OCI-LY7 (cell line): ENCODE measurements around the gene ALOX15B. TPM values are rescaled to one million over a fixed set of nuclear protein-coding genes. Genes with fewer than 3 reads are reported as not detected.

Source experiments
- BruUV-seq: library from RNA; stranded (reverse); fragments of 400-500 nt; replicated peaks from 2 replicates; lab custom pipeline; 2021; lab: Mats Ljungman, UMichigan
- CTCF ChIA-PET: fragments of 300-600 bp; sonication (Branson Sonifier 250); formaldehyde crosslinking; loops from one replicate; lab custom pipeline; 2022; ENCODE audit warnings: antibody characterized with exemption; ENCODE audit not compliant: unreplicated experiment; lab: Charles Lee
- POLR2A ChIA-PET: fragments of 300-600 bp; sonication (Branson Sonifier 250); formaldehyde crosslinking; loops from one replicate; lab custom pipeline; 2022; ENCODE audit warnings: antibody characterized with exemption; lab: Charles Lee
- DNase-seq: peaks from one replicate; pipeline ENCODE4 v3.0.0-alpha.2; 2015; ENCODE audit warnings: low spot score
- H2AFZ ChIP-seq: fragments of 200-600 bp; sonication (generic), shearing (Covaris generic); 2 replicates; pipeline ENCODE4 v1.6.1; 2014; ENCODE audit warnings: mild to moderate bottlenecking, antibody characterized with exemption, low read length, moderate library complexity
- H3K27ac ChIP-seq: fragments of 200-600 bp; sonication (generic); 2 replicates; pipeline ENCODE4 v1.5.1; 2014; ENCODE audit warnings: mixed run types, low read depth, mild to moderate bottlenecking, moderate library complexity, low read length, inconsistent platforms; ENCODE audit not compliant: poor library complexity, severe bottlenecking
- H3K36me3 ChIP-seq: fragments of 200-600 bp; sonication (generic); 2 replicates; pipeline ENCODE4 v1.6.1; 2014; ENCODE audit warnings: mild to moderate bottlenecking, antibody characterized with exemption, low read length, moderate library complexity, mixed read lengths; ENCODE audit not compliant: insufficient read depth
- H3K4me1 ChIP-seq: fragments of 200-600 bp; sonication (generic); 2 replicates; pipeline ENCODE4 v1.5.1; 2014; ENCODE audit warnings: mild to moderate bottlenecking, low read length; ENCODE audit not compliant: insufficient read depth, poor library complexity, severe bottlenecking
- H3K4me2 ChIP-seq: fragments of 200-600 bp; sonication (generic); 2 replicates; pipeline ENCODE4 v1.6.1; 2014; ENCODE audit warnings: mild to moderate bottlenecking, low read length
- H3K4me3 ChIP-seq: fragments of 200-600 bp; sonication (generic); 2 replicates; pipeline ENCODE4 v1.5.1; 2014; ENCODE audit warnings: mild to moderate bottlenecking, low read depth, low read length; ENCODE audit not compliant: poor library complexity, severe bottlenecking
- H3K79me2 ChIP-seq: fragments of 200-600 bp; sonication (generic); 2 replicates; pipeline ENCODE4 v1.6.1; 2016; ENCODE audit warnings: low read depth, mild to moderate bottlenecking, low read length, moderate library complexity, mixed read lengths; ENCODE audit not compliant: insufficient read depth
- H3K9me2 ChIP-seq: fragments of 200-600 bp; sonication (generic); 2 replicates; pipeline ENCODE4 v1.6.1; 2016; ENCODE audit warnings: mild to moderate bottlenecking, low read length, mixed read lengths; ENCODE audit not compliant: insufficient read depth
- H3K9me3 ChIP-seq: fragments of 200-600 bp; sonication (generic); 2 replicates; pipeline ENCODE4 v1.6.1; 2014; ENCODE audit warnings: mild to moderate bottlenecking, mixed run types, low read length, mixed read lengths
- H4K20me1 ChIP-seq: fragments of 200-600 bp; sonication (generic); 2 replicates; pipeline ENCODE4 v1.6.1; 2014; ENCODE audit warnings: mild to moderate bottlenecking, antibody characterized with exemption, low read length, moderate library complexity, mixed read lengths; ENCODE audit not compliant: insufficient read depth
- EZH2phosphoT487 ChIP-seq: fragments of 200-600 bp; sonication (generic); IDR thresholded peaks from 2 replicates; pipeline ENCODE4 v1.6.1; 2018; ENCODE audit warnings: low read depth, borderline replicate concordance, mild to moderate bottlenecking, mixed run types, antibody characterized with exemption, low read length, moderate library complexity, mixed read lengths
- intact Hi-C: fragments of 100-400 bp; cut with micrococcal nuclease; formaldehyde crosslinking; loops from one replicate; pipeline ENCODE4 v1.10.0; 2022; ENCODE audit not compliant: unreplicated experiment
- total RNA-seq, 2 experiments: library from RNA; depleted of rRNA in 1 of 2; stranded (reverse); fragments of >200 nt in 1 of 2; shearing (Covaris generic) in 1 of 2; gene quantifications; 2 replicates each; pipeline ENCODE4 v1.2.3, GENCODE V29; 2014 to 2022
- TF ChIP-seq, protein P1 (sequence below): fragments of 200-600 bp; sonication (generic); conservative IDR thresholded peaks from 2 replicates; pipeline ENCODE4 v1.5.1; 2014; ENCODE audit warnings: mild to moderate bottlenecking, antibody characterized with exemption, low read length, moderate library complexity, mixed read lengths

The ALOX15B gene
- total RNA-seq, 2 experiments from 2014 or later: not detected

DNA sequence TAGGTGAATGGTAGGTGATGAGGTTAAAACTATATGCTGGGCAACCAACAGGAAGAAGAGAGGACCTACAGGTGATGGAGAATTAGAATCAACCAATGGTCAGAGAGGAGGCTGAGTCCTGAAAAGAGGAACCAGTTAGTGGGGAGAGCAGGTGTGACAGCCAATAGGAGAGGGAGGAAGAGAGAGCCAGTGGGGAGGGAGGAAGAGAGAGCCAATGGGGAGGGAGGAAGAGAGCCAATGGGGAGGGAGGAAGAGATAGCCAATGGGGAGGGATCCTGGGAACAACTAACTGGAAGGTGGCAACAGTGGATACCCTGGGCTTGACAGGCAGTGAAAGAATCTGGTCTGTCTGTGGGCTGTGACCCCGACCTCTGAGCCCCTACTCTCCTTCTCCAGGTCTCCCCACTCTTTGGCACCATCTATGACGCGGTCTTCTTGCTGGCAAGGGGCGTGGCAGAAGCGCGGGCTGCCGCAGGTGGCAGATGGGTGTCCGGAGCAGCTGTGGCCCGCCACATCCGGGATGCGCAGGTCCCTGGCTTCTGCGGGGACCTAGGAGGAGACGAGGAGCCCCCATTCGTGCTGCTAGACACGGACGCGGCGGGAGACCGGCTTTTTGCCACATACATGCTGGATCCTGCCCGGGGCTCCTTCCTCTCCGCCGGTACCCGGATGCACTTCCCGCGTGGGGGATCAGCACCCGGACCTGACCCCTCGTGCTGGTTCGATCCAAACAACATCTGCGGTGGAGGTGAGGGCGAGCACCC lies 32.7 kb upstream of the ALOX15B start:
- TF ChIP-seq, protein P1, sequence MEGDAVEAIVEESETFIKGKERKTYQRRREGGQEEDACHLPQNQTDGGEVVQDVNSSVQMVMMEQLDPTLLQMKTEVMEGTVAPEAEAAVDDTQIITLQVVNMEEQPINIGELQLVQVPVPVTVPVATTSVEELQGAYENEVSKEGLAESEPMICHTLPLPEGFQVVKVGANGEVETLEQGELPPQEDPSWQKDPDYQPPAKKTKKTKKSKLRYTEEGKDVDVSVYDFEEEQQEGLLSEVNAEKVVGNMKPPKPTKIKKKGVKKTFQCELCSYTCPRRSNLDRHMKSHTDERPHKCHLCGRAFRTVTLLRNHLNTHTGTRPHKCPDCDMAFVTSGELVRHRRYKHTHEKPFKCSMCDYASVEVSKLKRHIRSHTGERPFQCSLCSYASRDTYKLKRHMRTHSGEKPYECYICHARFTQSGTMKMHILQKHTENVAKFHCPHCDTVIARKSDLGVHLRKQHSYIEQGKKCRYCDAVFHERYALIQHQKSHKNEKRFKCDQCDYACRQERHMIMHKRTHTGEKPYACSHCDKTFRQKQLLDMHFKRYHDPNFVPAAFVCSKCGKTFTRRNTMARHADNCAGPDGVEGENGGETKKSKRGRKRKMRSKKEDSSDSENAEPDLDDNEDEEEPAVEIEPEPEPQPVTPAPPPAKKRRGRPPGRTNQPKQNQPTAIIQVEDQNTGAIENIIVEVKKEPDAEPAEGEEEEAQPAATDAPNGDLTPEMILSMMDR: no peak
- no peak for TF ChIP-seq EZH2phosphoT487
- no peaks in the 10 kb centered on the region for H4K20me1 ChIP-seq
- H3K27ac ChIP-seq: no peak overlapping the region
- no peak overlapping the region for H3K4me3 ChIP-seq
- ChIA-PET POLR2A (no interaction called here), CTCF (no interaction called here)
- BruUV-seq: no TSS peak
- intact Hi-C loops: no loop called here
- peak overlapping the region; percentile 28; the same call in 1 of the 2 replicates for H2AFZ ChIP-seq
- no peaks in the 10 kb centered on the region for H3K79me2 ChIP-seq
- no peaks in the 10 kb centered on the region for H3K9me2 ChIP-seq
- H3K9me3 ChIP-seq: no peaks in the 10 kb centered on the region
- peak; percentile 45 for DNase-seq
- no peak overlapping the region for H3K4me2 ChIP-seq
- H3K36me3 ChIP-seq: no peaks in the 10 kb centered on the region
- peaks cover 8% of the 10 kb centered on the region for H3K4me1 ChIP-seq

DNA sequence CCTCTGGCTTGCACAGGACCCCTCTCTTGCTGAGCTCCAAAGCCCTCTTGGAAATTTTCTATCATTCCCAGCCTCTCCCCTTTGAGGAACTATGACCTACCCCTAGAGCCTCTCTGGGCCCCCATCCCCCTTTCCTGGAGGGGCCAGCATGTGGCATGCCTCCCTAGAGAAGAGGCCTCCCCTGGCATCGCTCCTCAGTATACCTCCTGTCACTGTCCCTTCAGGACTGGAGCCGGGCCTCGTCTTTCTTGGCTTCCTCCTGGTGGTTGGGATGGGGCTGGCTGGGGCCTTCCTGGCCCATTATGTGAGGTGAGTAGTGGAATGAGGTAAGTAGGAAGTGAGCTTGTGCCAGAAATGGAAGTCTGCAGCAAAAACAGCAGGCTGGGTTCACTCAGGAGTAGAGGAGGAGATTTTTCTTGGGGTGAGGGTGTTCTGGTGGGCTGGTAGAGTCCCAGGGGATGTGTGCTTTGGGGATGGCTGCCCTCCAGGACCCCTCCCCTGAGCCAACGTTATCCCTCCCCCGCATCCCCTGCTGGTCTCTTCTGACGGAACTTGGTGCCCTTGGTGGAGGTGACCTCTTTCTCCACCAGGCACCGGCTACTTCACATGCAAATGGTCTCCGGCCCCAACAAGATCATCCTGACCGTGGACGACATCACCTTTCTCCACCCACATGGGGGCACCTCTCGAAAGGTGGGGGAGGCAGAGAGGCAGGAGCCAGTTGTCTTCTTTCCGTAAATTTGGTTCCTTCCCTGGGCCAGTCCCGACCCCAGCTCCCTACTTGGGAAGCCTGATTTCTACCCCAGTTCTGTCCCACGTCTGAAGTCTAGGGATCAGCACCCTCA lies 31.8 kb upstream of the ALOX15B start:
- intact Hi-C loops: no loop called here
- H3K4me1 ChIP-seq: peaks cover 4% of the 10 kb centered on the region
- no peak overlapping the region for H3K4me3 ChIP-seq
- no peak overlapping the region for H3K27ac ChIP-seq
- no peaks in the 10 kb centered on the region for H3K9me3 ChIP-seq
- H2AFZ ChIP-seq: no peak overlapping the region
- no peaks in the 10 kb centered on the region for H3K36me3 ChIP-seq
- H3K79me2 ChIP-seq: no peaks in the 10 kb centered on the region
- POLR2A ChIA-PET: no interaction called here
- H4K20me1 ChIP-seq: no peaks in the 10 kb centered on the region
- no peak overlapping the region for H3K4me2 ChIP-seq
- no TSS peak for BruUV-seq
- no peak for DNase-seq
- no peaks in the 10 kb centered on the region for H3K9me2 ChIP-seq
- CTCF ChIA-PET: no interaction called here
- TF ChIP-seq EZH2phosphoT487: no peak
- TF ChIP-seq, protein P1: no peak
